Karpas-422 (cell line): Measurements from ENCODE around the gene RHOA. TPM values are rescaled to one million over a fixed set of nuclear protein-coding genes. Genes with fewer than 3 reads are reported as not detected.
"Not testable (repeated sequence)": the region's sequence is repeated elsewhere in the genome, so short reads cannot be mapped to it uniquely, and the experiment has no call there.

Experiments used
- DNase-seq: peaks from one replicate; pipeline ENCODE4 v3.0.0-alpha.2; 2015
- H2AFZ ChIP-seq: fragments of 200-600 bp; sonication (generic); 2 replicates; pipeline ENCODE4 v1.6.1; 2014; ENCODE audit warnings: antibody characterized with exemption, low read length, mixed read lengths
- H3K27ac ChIP-seq: fragments of 200-600 bp; sonication (generic); 2 replicates; pipeline ENCODE4 v1.5.1; 2014; ENCODE audit warnings: mild to moderate bottlenecking, low read length, moderate library complexity
- H3K27me3 ChIP-seq: fragments of 200-600 bp; sonication (generic); 2 replicates; pipeline ENCODE4 v1.6.1; 2014; ENCODE audit warnings: low read length, mixed read lengths
- H3K36me3 ChIP-seq: fragments of 200-600 bp; sonication (generic); 2 replicates; pipeline ENCODE4 v1.6.1; 2014; ENCODE audit warnings: low read length, mixed read lengths; ENCODE audit not compliant: insufficient read depth
- H3K4me1 ChIP-seq: fragments of 200-600 bp; sonication (generic); 2 replicates; pipeline ENCODE4 v1.6.1; 2014; ENCODE audit warnings: mild to moderate bottlenecking, low read length, mixed read lengths
- H3K4me2 ChIP-seq: fragments of 200-600 bp; sonication (generic); 2 replicates; pipeline ENCODE4 v1.6.1; 2014; ENCODE audit warnings: low read length, low read depth, mild to moderate bottlenecking; ENCODE audit not compliant: poor library complexity, severe bottlenecking
- H3K4me3 ChIP-seq: fragments of 200-600 bp; sonication (generic); 2 replicates; pipeline ENCODE4 v1.5.1; 2014; ENCODE audit warnings: mild to moderate bottlenecking, antibody characterized with exemption, low read length, mixed read lengths
- H3K79me2 ChIP-seq: fragments of 200-600 bp; sonication (generic); 2 replicates; pipeline ENCODE4 v1.6.1; 2014; ENCODE audit warnings: mild to moderate bottlenecking, low read length, mixed read lengths
- H3K9ac ChIP-seq: fragments of 200-600 bp; sonication (generic); 2 replicates; pipeline ENCODE4 v1.6.0; 2014; ENCODE audit warnings: low read length
- H3K9me2 ChIP-seq: fragments of 200-600 bp; sonication (generic), shearing (Covaris generic); replicated peaks from 2 replicates; pipeline ENCODE4 v1.6.0; 2014; ENCODE audit warnings: mild to moderate bottlenecking, low read length, moderate library complexity; ENCODE audit not compliant: insufficient read depth
- H3K9me3 ChIP-seq: fragments of 300-700, 200-600 bp; sonication (generic); 2 replicates; pipeline ENCODE4 v1.6.1; 2014; ENCODE audit warnings: low read length, mixed read lengths
- H4K20me1 ChIP-seq: fragments of 200-600 bp; sonication (generic); 2 replicates; pipeline ENCODE4 v1.6.1; 2014; ENCODE audit warnings: mild to moderate bottlenecking, antibody characterized with exemption, low read length, low read depth; ENCODE audit not compliant: insufficient read depth
- total RNA-seq: library from RNA; depleted of rRNA; stranded (reverse); fragments of >200 nt; shearing (Covaris generic); gene quantifications from 2 replicates; pipeline ENCODE4 v1.2.3, GENCODE V29; 2014; ENCODE audit warnings: low replicate concordance

Gene RHOA
- total RNA-seq, 1 experiment from 2014 or later: 281 TPM

GRCh38 chr3:49406571-49407565 lies 4.9 kb downstream of the RHOA start:
- Histone ChIP-seq H2AFZ (no peak overlapping the region), H3K4me3 (no peak overlapping the region), H3K79me2 (peaks cover 98% of the 10 kb centered on the region), H3K9me2 (no peaks in the 10 kb centered on the region), H3K36me3 (peaks cover 20% of the 10 kb centered on the region), H3K9ac (no peak overlapping the region), H3K4me1 (peaks cover 14% of the 10 kb centered on the region), H4K20me1 (peaks cover 58% of the 10 kb centered on the region), H3K27me3 (no peaks in the 10 kb centered on the region), H3K27ac (no peak overlapping the region), H3K4me2 (no peak overlapping the region), H3K9me3 (no peaks in the 10 kb centered on the region)
- DNase-seq: no peak

GRCh38 chr3:49405570-49405969 lies 6.2 kb downstream of the RHOA start:
- not testable (repeated sequence) for H3K9me2 ChIP-seq, H3K4me2 ChIP-seq, H3K27ac ChIP-seq, H3K4me3 ChIP-seq, DNase-seq, H2AFZ ChIP-seq, H3K27me3 ChIP-seq, H3K9ac ChIP-seq, H3K9me3 ChIP-seq
- Histone ChIP-seq H3K4me1 (peaks cover 19% of the 10 kb centered on the region), H3K36me3 (peaks cover 23% of the 10 kb centered on the region), H4K20me1 (peaks cover 63% of the 10 kb centered on the region), H3K79me2 (peaks cover 98% of the 10 kb centered on the region)

GRCh38 chr3:49403891-49404290 lies 7.9 kb downstream of the RHOA start:
- Histone ChIP-seq H4K20me1 (peaks cover 66% of the 10 kb centered on the region), H3K27ac (no peak overlapping the region), H3K4me3 (no peak overlapping the region), H3K9me2 (no peaks in the 10 kb centered on the region), H3K9ac (no peak overlapping the region), H3K9me3 (no peaks in the 10 kb centered on the region), H3K4me2 (no peak overlapping the region), H3K27me3 (no peaks in the 10 kb centered on the region), H3K36me3 (peaks cover 27% of the 10 kb centered on the region), H3K79me2 (peaks cover 98% of the 10 kb centered on the region), H3K4me1 (peaks cover 7% of the 10 kb centered on the region), H2AFZ (no peak overlapping the region)
- no peak for DNase-seq

GRCh38 chr3:49401766-49402165 lies 10.0 kb downstream of the RHOA start:
- H3K36me3 ChIP-seq: peaks cover 27% of the 10 kb centered on the region
- no peak overlapping the region for H3K9ac ChIP-seq
- no peak overlapping the region for H2AFZ ChIP-seq
- H3K9me2 ChIP-seq: no peaks in the 10 kb centered on the region
- no peak overlapping the region for H3K27ac ChIP-seq
- no peak for DNase-seq
- no peaks in the 10 kb centered on the region for H3K9me3 ChIP-seq
- no peak overlapping the region for H3K4me2 ChIP-seq
- H3K27me3 ChIP-seq: no peaks in the 10 kb centered on the region
- no peak overlapping the region for H3K4me3 ChIP-seq
- H3K79me2 ChIP-seq: peaks cover 98% of the 10 kb centered on the region
- H3K4me1 ChIP-seq: peaks cover 9% of the 10 kb centered on the region
- H4K20me1 ChIP-seq: peaks cover 63% of the 10 kb centered on the region

GRCh38 chr3:49399461-49399860 lies 12.3 kb downstream of the RHOA start:
- Histone ChIP-seq H3K27ac (no peak overlapping the region), H3K4me1 (peaks cover 9% of the 10 kb centered on the region), H3K9me2 (no peaks in the 10 kb centered on the region), H3K9me3 (no peaks in the 10 kb centered on the region), H3K27me3 (no peaks in the 10 kb centered on the region), H3K79me2 (peaks cover 98% of the 10 kb centered on the region), H3K4me3 (no peak overlapping the region), H2AFZ (no peak overlapping the region), H3K9ac (no peak overlapping the region), H3K4me2 (no peak overlapping the region), H4K20me1 (peaks cover 66% of the 10 kb centered on the region), H3K36me3 (peaks cover 19% of the 10 kb centered on the region)
- no peak for DNase-seq

GRCh38 chr3:49397470-49397869 lies 14.3 kb downstream of the RHOA start:
- no peaks in the 10 kb centered on the region for H3K27me3 ChIP-seq
- H3K9me3 ChIP-seq: no peaks in the 10 kb centered on the region
- H3K9me2 ChIP-seq: no peaks in the 10 kb centered on the region
- H3K27ac ChIP-seq: no peak overlapping the region
- no peak overlapping the region for H3K4me3 ChIP-seq
- peaks cover 57% of the 10 kb centered on the region for H4K20me1 ChIP-seq
- peak; percentile 79 for DNase-seq
- H3K4me2 ChIP-seq: no peak overlapping the region
- H3K4me1 ChIP-seq: peaks cover 9% of the 10 kb centered on the region
- H3K9ac ChIP-seq: no peak overlapping the region
- peaks cover 95% of the 10 kb centered on the region for H3K79me2 ChIP-seq
- no peak overlapping the region for H2AFZ ChIP-seq
- peaks cover 9% of the 10 kb centered on the region; the same call in 1 of the 2 replicates for H3K36me3 ChIP-seq

GRCh38 chr3:49391310-49391709 lies 20.5 kb downstream of the RHOA start:
- not testable (repeated sequence) for H3K9me2 ChIP-seq, H3K4me2 ChIP-seq, H3K9ac ChIP-seq, H3K36me3 ChIP-seq, H3K9me3 ChIP-seq, H3K27ac ChIP-seq, DNase-seq, H3K4me1 ChIP-seq, H2AFZ ChIP-seq, H3K27me3 ChIP-seq, H3K4me3 ChIP-seq
- Histone ChIP-seq H4K20me1 (peaks cover 28% of the 10 kb centered on the region), H3K79me2 (peaks cover 94% of the 10 kb centered on the region)

- Histone ChIP-seq H2AFZ (no peak overlapping the region), H3K9ac (no peak overlapping the region), H3K36me3 (no peaks in the 10 kb centered on the region), H3K9me3 (no peaks in the 10 kb centered on the region), H3K4me3 (no peak overlapping the region), H3K4me2 (no peak overlapping the region), H3K27me3 (no peaks in the 10 kb centered on the region), H4K20me1 (peaks cover 13% of the 10 kb centered on the region; the same call in 1 of the 2 replicates), H3K27ac (no peak overlapping the region), H3K79me2 (peaks cover 94% of the 10 kb centered on the region), H3K9me2 (no peaks in the 10 kb centered on the region), H3K4me1 (peaks cover 12% of the 10 kb centered on the region)
- no peak for DNase-seq
Measured at GRCh38 chr3:49389297-49389696, 22.5 kb downstream of the RHOA start.
